ENCODE measurements around the gene RCC1. TPM values are rescaled to one million over a fixed set of nuclear protein-coding genes. Genes with fewer than 3 reads are reported as not detected.
"Not testable (repeated sequence)": the region's sequence is repeated elsewhere in the genome, so short reads cannot be mapped to it uniquely, and the experiment has no call there.

Gene RCC1
- total RNA-seq, 1 donor from 2014 or later = 31.9 TPM

- Mint-ChIP-seq H3K4me3 (peak overlapping the region; percentile 43), H3K4me1 (peaks cover 32% of the 10 kb centered on the region), H3K36me3 (peaks cover 4% of the 10 kb centered on the region), H3K27me3 (ENCODE audit: low read depth) (no peaks in the 10 kb centered on the region), H3K9me3 (no peaks in the 10 kb centered on the region), H3K27ac (no peak overlapping the region)
- no peak for DNase-seq (ENCODE audit: low spot score in 2 of 2, unreplicated experiment in 2 of 2)
- TF ChIP-seq, protein P1, sequence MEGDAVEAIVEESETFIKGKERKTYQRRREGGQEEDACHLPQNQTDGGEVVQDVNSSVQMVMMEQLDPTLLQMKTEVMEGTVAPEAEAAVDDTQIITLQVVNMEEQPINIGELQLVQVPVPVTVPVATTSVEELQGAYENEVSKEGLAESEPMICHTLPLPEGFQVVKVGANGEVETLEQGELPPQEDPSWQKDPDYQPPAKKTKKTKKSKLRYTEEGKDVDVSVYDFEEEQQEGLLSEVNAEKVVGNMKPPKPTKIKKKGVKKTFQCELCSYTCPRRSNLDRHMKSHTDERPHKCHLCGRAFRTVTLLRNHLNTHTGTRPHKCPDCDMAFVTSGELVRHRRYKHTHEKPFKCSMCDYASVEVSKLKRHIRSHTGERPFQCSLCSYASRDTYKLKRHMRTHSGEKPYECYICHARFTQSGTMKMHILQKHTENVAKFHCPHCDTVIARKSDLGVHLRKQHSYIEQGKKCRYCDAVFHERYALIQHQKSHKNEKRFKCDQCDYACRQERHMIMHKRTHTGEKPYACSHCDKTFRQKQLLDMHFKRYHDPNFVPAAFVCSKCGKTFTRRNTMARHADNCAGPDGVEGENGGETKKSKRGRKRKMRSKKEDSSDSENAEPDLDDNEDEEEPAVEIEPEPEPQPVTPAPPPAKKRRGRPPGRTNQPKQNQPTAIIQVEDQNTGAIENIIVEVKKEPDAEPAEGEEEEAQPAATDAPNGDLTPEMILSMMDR (IDR thresholded peaks at IDR 0.05; ENCODE audit: unreplicated experiment) = no peak
Measured at GRCh38 chr1:28519946-28520725, 14.3 kb downstream of the RCC1 start.

GRCh38 chr1:28520796-28521195 lies 15.0 kb downstream of the RCC1 start:
- H3K4me1 Mint-ChIP-seq = peaks cover 39% of the 10 kb centered on the region
- not testable (repeated sequence) for H3K4me3 Mint-ChIP-seq; DNase-seq (ENCODE audit: low spot score in 2 of 2, unreplicated experiment in 2 of 2); H3K27me3 Mint-ChIP-seq (ENCODE audit: low read depth); H3K27ac Mint-ChIP-seq; H3K36me3 Mint-ChIP-seq; H3K9me3 Mint-ChIP-seq

GRCh38 chr1:28521502-28522164 lies 15.8 kb downstream of the RCC1 start:
- DNase-seq (ENCODE audit: low spot score in 2 of 2, unreplicated experiment in 2 of 2) = no peak
- Mint-ChIP-seq H3K27me3 (ENCODE audit: low read depth) (no peaks in the 10 kb centered on the region), H3K4me3 (peak overlapping the region; percentile 16), H3K36me3 (peaks cover 4% of the 10 kb centered on the region), H3K27ac (peak overlapping the region; percentile 10), H3K9me3 (no peaks in the 10 kb centered on the region), H3K4me1 (peaks cover 40% of the 10 kb centered on the region)
- TF ChIP-seq, protein P1 (IDR thresholded peaks at IDR 0.05; ENCODE audit: unreplicated experiment) = no peak

DNA sequence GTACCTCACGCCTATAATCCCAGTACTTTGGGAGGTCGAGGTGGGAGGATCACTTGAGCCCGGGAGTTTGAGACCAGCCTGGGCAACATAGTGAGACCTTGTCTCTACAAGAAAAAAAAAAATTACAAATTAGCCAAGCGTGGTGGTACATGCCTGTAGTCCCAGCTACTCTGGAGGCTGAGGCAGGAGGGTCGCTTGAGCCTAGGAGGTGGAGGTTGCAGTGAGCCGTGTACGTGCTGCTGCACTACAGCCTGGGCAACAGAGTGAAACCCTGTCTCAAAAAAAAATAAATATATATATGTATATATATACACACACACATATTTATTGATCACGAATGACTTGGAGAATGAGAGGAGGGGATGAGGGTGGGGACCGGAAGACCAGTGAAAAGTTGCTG lies 16.7 kb downstream of the RCC1 start:
- not testable (repeated sequence) for H3K27ac Mint-ChIP-seq; H3K4me3 Mint-ChIP-seq; DNase-seq (ENCODE audit: low spot score in 2 of 2, unreplicated experiment in 2 of 2); H3K27me3 Mint-ChIP-seq (ENCODE audit: low read depth); H3K36me3 Mint-ChIP-seq; H3K9me3 Mint-ChIP-seq
- peaks cover 37% of the 10 kb centered on the region for H3K4me1 Mint-ChIP-seq

DNA sequence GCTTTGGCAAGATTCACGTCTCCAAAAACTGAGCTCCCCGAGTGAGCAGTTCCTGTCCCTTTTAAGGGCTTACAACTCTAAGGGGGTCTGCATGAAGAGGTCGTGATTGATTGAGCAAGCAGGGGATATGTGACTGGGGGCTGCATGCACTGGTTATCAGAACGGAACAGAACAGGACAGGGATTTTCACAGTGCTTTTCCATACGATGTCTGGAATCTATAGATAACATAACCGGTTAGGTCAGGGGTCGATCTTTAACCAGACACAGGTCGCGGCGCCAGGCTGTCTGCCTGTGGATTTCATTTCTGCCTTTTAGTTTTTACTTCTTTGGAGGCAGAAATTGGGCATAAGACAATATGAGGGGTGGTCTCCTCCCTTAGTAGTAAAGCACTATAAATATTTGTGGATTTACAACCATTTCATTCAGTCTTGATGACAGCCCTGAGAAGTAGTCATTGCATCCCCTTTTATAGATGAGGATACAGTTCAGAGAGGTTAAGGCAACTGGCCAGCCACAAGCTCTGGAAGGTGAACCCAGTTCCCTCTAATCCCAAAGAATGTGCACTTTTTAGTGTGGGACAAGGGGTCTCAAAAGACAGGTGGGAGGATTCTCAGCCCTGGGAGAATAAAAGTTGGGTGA lies 19.3 kb downstream of the RCC1 start:
- H3K27me3 Mint-ChIP-seq (ENCODE audit: low read depth); H3K9me3 Mint-ChIP-seq; H3K4me3 Mint-ChIP-seq; DNase-seq (ENCODE audit: low spot score in 2 of 2, unreplicated experiment in 2 of 2); H3K36me3 Mint-ChIP-seq: not testable (repeated sequence)
- H3K27ac Mint-ChIP-seq = peak overlapping the region; percentile 48
- H3K4me1 Mint-ChIP-seq = peaks cover 21% of the 10 kb centered on the region

DNA sequence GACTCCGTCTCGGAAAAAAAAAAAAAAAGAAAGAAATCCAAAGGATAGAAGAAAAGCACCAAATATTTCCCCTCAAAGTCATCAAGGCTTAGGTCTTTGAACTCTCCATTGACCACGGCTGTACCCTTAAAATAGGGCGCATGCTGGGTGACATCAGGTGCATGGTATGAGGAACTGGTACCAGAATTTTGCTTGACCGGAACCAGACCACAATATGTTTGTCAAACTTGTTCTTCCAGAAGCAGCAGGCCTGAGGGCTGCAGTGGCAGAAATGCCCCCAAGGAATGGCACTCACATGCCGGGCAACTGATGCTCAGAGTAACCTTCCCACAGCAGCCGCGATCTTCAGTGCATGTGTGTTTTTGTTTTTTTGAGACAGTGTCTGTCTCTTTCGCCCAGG lies 21.0 kb downstream of the RCC1 start:
- no peak overlapping the region for H3K27ac Mint-ChIP-seq
- no peaks in the 10 kb centered on the region for H3K27me3 Mint-ChIP-seq (ENCODE audit: low read depth)
- peaks cover 14% of the 10 kb centered on the region for H3K36me3 Mint-ChIP-seq
- no peaks in the 10 kb centered on the region for H3K9me3 Mint-ChIP-seq
- peaks cover 19% of the 10 kb centered on the region for H3K4me1 Mint-ChIP-seq
- DNase-seq (ENCODE audit: low spot score in 2 of 2, unreplicated experiment in 2 of 2) = no peak
- TF ChIP-seq, protein P1 (IDR thresholded peaks at IDR 0.05; ENCODE audit: unreplicated experiment) = no peak
- no peak overlapping the region for H3K4me3 Mint-ChIP-seq

DNA sequence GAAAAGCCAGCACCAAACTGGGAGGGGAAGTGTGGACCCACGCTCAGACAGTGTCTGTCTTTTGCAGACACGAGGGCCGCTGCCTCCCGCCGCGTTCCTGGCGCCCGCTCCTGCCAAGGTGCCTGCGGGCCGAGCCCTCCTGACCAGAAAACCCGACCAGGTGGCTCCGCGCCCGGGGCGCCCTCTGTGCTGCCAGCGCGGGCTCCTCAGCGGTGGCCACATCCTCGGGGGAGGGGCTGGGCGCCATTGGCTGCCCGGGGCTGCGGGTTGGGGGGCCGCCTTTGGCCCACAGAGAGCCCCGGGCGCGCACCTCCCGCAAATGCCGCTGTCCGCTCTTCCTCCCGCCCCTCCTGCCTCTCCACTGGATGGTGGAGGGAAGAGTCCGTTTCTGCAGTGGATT lies 24.6 kb downstream of the RCC1 start:
- Mint-ChIP-seq H3K36me3 (peaks cover 24% of the 10 kb centered on the region), H3K27me3 (ENCODE audit: low read depth) (no peaks in the 10 kb centered on the region), H3K27ac (no peak overlapping the region), H3K4me1 (peaks cover 4% of the 10 kb centered on the region), H3K9me3 (no peaks in the 10 kb centered on the region), H3K4me3 (no peak overlapping the region)
- TF ChIP-seq, protein P1 (IDR thresholded peaks at IDR 0.05; ENCODE audit: unreplicated experiment) = no peak
- no peak for DNase-seq (ENCODE audit: low spot score in 2 of 2, unreplicated experiment in 2 of 2)

Data from mesothelial cell of epicardium (in vitro differentiated cells).